H9 (cell line): ENCODE measurements around the gene MSI1. TPM values are rescaled to one million over a fixed set of nuclear protein-coding genes. Genes with fewer than 3 reads are reported as not detected.

Experiments used
- DNase-seq: peaks from one replicate; pipeline ENCODE4 v3.0.0-alpha.2; 2017
- H2AFZ ChIP-seq: one replicate; pipeline ENCODE4 v1.6.1; 2013; ENCODE audit warnings: mild to moderate bottlenecking, low read length, control low read depth, moderate library complexity
- H2AK5ac ChIP-seq: 2 replicates; pipeline ENCODE4 v1.6.1; 2013; ENCODE audit warnings: low read length, control low read depth, mixed read lengths; ENCODE audit not compliant: insufficient read length
- H2BK120ac ChIP-seq: one replicate; pipeline ENCODE4 v1.6.1; 2013; ENCODE audit warnings: low read depth, mild to moderate bottlenecking, low read length, control low read depth, inconsistent platforms; ENCODE audit not compliant: poor library complexity, severe bottlenecking
- H2BK12ac ChIP-seq: 2 replicates; pipeline ENCODE4 v1.6.1; 2013; ENCODE audit warnings: low read length, control low read depth, mixed read lengths, low read depth; ENCODE audit not compliant: insufficient read length
- H2BK15ac ChIP-seq: 2 replicates; pipeline ENCODE4 v1.6.1; 2013; ENCODE audit warnings: low read depth, low read length, control low read depth
- H2BK20ac ChIP-seq: one replicate; pipeline ENCODE4 v1.6.1; 2013; ENCODE audit warnings: low read depth, mild to moderate bottlenecking, low read length, control low read depth, inconsistent platforms; ENCODE audit not compliant: poor library complexity, severe bottlenecking
- H2BK5ac ChIP-seq: 2 replicates; pipeline ENCODE4 v1.6.1; 2013; ENCODE audit warnings: low read length, control low read depth, mixed read lengths; ENCODE audit not compliant: insufficient read length
- H3K14ac ChIP-seq: 2 replicates; pipeline ENCODE4 v1.6.1; 2013; ENCODE audit warnings: low read length, control low read depth; ENCODE audit not compliant: insufficient read depth
- H3K18ac ChIP-seq: 2 replicates; pipeline ENCODE4 v1.6.1; 2013; ENCODE audit warnings: low read depth, mild to moderate bottlenecking, mixed read lengths, low read length, control low read depth; ENCODE audit not compliant: insufficient read length
- H3K23ac ChIP-seq: 2 replicates; pipeline ENCODE4 v1.6.1; 2013; ENCODE audit warnings: low read length, control low read depth, mixed read lengths, low read depth; ENCODE audit not compliant: insufficient read length
- H3K23me2 ChIP-seq: 2 replicates; pipeline ENCODE4 v1.6.1; 2013; ENCODE audit warnings: low read depth, mild to moderate bottlenecking, mixed read lengths, low read length, control low read depth; ENCODE audit not compliant: insufficient read length, poor library complexity, severe bottlenecking
- H3K27ac ChIP-seq: 2 replicates; pipeline ENCODE4 v1.5.1; 2013; ENCODE audit warnings: low read length, control low read depth, mixed read lengths, low read depth; ENCODE audit not compliant: insufficient read length
- H3K27me3 ChIP-seq: 2 replicates; pipeline ENCODE4 v1.6.1; 2013; ENCODE audit warnings: low read length, control low read depth, inconsistent platforms; ENCODE audit not compliant: insufficient read depth
- H3K4ac ChIP-seq: 2 replicates; pipeline ENCODE4 v1.6.1; 2013; ENCODE audit warnings: low read depth, mild to moderate bottlenecking, control low read depth, inconsistent platforms, low read length, moderate library complexity
- H3K4me1 ChIP-seq: 2 replicates; pipeline ENCODE4 v1.6.1; 2013; ENCODE audit warnings: low read length, control low read depth, inconsistent platforms; ENCODE audit not compliant: insufficient read depth
- H3K4me2 ChIP-seq: 2 replicates; pipeline ENCODE4 v1.6.1; 2013; ENCODE audit warnings: low read length, control low read depth, mixed read lengths; ENCODE audit not compliant: insufficient read length, insufficient read depth
- H3K56ac ChIP-seq: 2 replicates; pipeline ENCODE4 v1.6.1; 2013; ENCODE audit warnings: low read depth, mild to moderate bottlenecking, mixed read lengths, low read length, control low read depth; ENCODE audit not compliant: insufficient read length
- H3K79me1 ChIP-seq: 2 replicates; pipeline ENCODE4 v1.6.1; 2013; ENCODE audit warnings: low read depth, mild to moderate bottlenecking, moderate library complexity, low read length, control low read depth, inconsistent platforms; ENCODE audit not compliant: insufficient read depth, poor library complexity, severe bottlenecking
- H3K79me2 ChIP-seq: 2 replicates; pipeline ENCODE4 v1.6.1; 2013; ENCODE audit warnings: low read length, control low read depth, inconsistent platforms; ENCODE audit not compliant: insufficient read depth
- H3K9ac ChIP-seq: 2 replicates; pipeline ENCODE4 v1.6.1; 2013; ENCODE audit warnings: low read length, control low read depth, mixed read lengths; ENCODE audit not compliant: insufficient read length; ENCODE audit errors: extremely low read depth
- H3K9me3 ChIP-seq: one replicate; pipeline ENCODE4 v1.6.1; 2013; ENCODE audit warnings: low read depth, low read length, inconsistent platforms; ENCODE audit not compliant: control insufficient read depth
- H3T11ph ChIP-seq: one replicate; pipeline ENCODE4 v1.6.1; 2013; ENCODE audit warnings: mild to moderate bottlenecking, low read length, control low read depth, inconsistent platforms
- H4K20me1 ChIP-seq: one replicate; pipeline ENCODE4 v1.6.1; 2013; ENCODE audit not compliant: control insufficient read depth, insufficient read length, insufficient read depth
- H4K5ac ChIP-seq: 2 replicates; pipeline ENCODE4 v1.6.1; 2013; ENCODE audit warnings: low read depth, mild to moderate bottlenecking, mixed read lengths, low read length, control low read depth; ENCODE audit not compliant: insufficient read length
- H4K8ac ChIP-seq: replicated peaks from 2 replicates; pipeline ENCODE4 v1.6.1; 2013; ENCODE audit warnings: low read length, control low read depth, mixed read lengths, low read depth; ENCODE audit not compliant: insufficient read length
- H4K91ac ChIP-seq: 2 replicates; pipeline ENCODE4 v1.6.1; 2013; ENCODE audit warnings: low read depth, mild to moderate bottlenecking, moderate library complexity, mixed read lengths, low read length, control low read depth; ENCODE audit not compliant: insufficient read length
- H3K27ac Mint-ChIP-seq, 3 experiments: 2 replicates in 2 of 3; 3 replicates in 1 of 3; pipeline ENCODE4 v1.8.0; 2020 to 2021; ENCODE audit warnings: mixed read lengths in 3 of 3, mild to moderate bottlenecking in 1 of 3, moderate library complexity in 1 of 3
- H3K27me3 Mint-ChIP-seq: 2 replicates; pipeline ENCODE4 v1.8.0; 2021; ENCODE audit warnings: low read depth, mild to moderate bottlenecking, moderate library complexity, mixed read lengths
- H3K36me3 Mint-ChIP-seq, 3 experiments: 2 replicates in 2 of 3; 3 replicates in 1 of 3; pipeline ENCODE4 v1.8.0; 2020 to 2021; ENCODE audit warnings: low read depth in 3 of 3, mixed read lengths in 3 of 3; ENCODE audit not compliant: insufficient read depth in 1 of 3
- H3K4me1 Mint-ChIP-seq, 2 experiments: 2 replicates each; pipeline ENCODE4 v1.8.0; 2020; ENCODE audit warnings: mixed read lengths in 2 of 2
- H3K4me3 Mint-ChIP-seq, 2 experiments: 2 replicates in 1 of 2; 3 replicates in 1 of 2; pipeline ENCODE4 v1.8.0; 2020 to 2021; ENCODE audit warnings: mild to moderate bottlenecking in 2 of 2, mixed read lengths in 2 of 2, moderate library complexity in 1 of 2
- H3K9me3 Mint-ChIP-seq, 2 experiments: 2 replicates in 1 of 2; 3 replicates in 1 of 2; pipeline ENCODE4 v1.8.0; 2020; ENCODE audit warnings: mild to moderate bottlenecking in 2 of 2, mixed read lengths in 2 of 2, moderate library complexity in 1 of 2
- WGBS: extraction: QIAGEN DNeasy Blood & Tissue Kit; methylation state at CpG from one replicate; pipeline ENCODE4 v1.1.7; 2013; ENCODE audit warnings: missing lambda C conversion rate, low lambda C conversion rate, mixed read lengths; ENCODE audit not compliant: insufficient read length; ENCODE audit errors: extremely low coverage; 5-methylcytosine and 5-hydroxymethylcytosine counted together
- total RNA-seq: library from RNA; stranded (reverse); gene quantifications from 2 replicates; pipeline ENCODE4 v1.2.1, GENCODE V29; 2021
- TF ChIP-seq, protein P1 (sequence below): fragments of 200-600 bp; sonication (generic); conservative IDR thresholded peaks from 3 replicates; pipeline ENCODE4 v1.8.0; 2021; ENCODE audit warnings: antibody characterized with exemption, mild to moderate bottlenecking

Gene MSI1
- total RNA-seq, 1 experiment from 2014 or later: 91.5 TPM

DNA sequence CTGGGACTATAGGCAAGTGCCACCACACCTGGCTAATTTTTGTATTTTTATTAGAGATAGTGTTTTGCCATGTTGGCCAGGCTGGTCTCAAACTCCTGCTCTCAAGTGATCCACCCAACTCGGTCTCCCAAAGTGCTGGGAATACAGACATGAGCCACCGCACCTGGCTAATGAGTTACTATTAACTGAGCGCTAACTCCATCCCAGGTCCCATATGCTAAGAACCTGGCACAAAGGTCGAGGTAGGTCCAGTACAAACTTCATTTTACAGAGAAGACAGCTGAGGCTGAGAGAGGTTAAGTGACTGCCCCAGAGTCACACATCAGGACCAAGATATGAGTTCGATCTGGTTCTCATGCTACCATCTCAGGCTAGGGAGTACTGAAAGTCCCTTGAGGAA, 36.9 kb downstream of the MSI1 start:
- Mint-ChIP-seq H3K9me3 (peaks cover 13% of the 10 kb centered on the region in 2 experiments), H3K36me3 (peaks cover 0 to 11% (median 5%) of the 10 kb centered on the region in 3 experiments; a peak in 5 of 7 replicates), H3K4me3 (no peak overlapping the region), H3K27me3 (peaks cover 10% of the 10 kb centered on the region), H3K4me1 (no peaks in the 10 kb centered on the region), H3K27ac (no peak overlapping the region)
- Histone ChIP-seq H3K23me2 (no peaks in the 10 kb centered on the region), H3K27ac (no peak overlapping the region), H2BK120ac (no peak overlapping the region), H3K4ac (no peak overlapping the region), H3K79me1 (no peaks in the 10 kb centered on the region), H4K5ac (no peak overlapping the region), H3K27me3 (no peaks in the 10 kb centered on the region), H3K79me2 (no peaks in the 10 kb centered on the region), H3K56ac (no peak overlapping the region), H4K91ac (no peak overlapping the region), H3K9ac (no peak overlapping the region), H3K4me2 (no peak overlapping the region), H2BK15ac (no peak overlapping the region), H3T11ph (no peak overlapping the region), H3K23ac (no peak overlapping the region), H2AK5ac (no peak overlapping the region), H2BK5ac (no peak overlapping the region), H4K8ac (no peak overlapping the region), H2BK20ac (no peak overlapping the region), H3K18ac (no peak overlapping the region), H3K4me1 (no peaks in the 10 kb centered on the region), H3K9me3 (peaks cover 4% of the 10 kb centered on the region), H4K20me1 (no peaks in the 10 kb centered on the region), H2BK12ac (no peak overlapping the region), H2AFZ (no peak overlapping the region), H3K14ac (no peak overlapping the region)
- WGBS: no CpG with 5 or more reads among the region's 5 CpGs
- no peak for DNase-seq
- TF ChIP-seq, protein P1, sequence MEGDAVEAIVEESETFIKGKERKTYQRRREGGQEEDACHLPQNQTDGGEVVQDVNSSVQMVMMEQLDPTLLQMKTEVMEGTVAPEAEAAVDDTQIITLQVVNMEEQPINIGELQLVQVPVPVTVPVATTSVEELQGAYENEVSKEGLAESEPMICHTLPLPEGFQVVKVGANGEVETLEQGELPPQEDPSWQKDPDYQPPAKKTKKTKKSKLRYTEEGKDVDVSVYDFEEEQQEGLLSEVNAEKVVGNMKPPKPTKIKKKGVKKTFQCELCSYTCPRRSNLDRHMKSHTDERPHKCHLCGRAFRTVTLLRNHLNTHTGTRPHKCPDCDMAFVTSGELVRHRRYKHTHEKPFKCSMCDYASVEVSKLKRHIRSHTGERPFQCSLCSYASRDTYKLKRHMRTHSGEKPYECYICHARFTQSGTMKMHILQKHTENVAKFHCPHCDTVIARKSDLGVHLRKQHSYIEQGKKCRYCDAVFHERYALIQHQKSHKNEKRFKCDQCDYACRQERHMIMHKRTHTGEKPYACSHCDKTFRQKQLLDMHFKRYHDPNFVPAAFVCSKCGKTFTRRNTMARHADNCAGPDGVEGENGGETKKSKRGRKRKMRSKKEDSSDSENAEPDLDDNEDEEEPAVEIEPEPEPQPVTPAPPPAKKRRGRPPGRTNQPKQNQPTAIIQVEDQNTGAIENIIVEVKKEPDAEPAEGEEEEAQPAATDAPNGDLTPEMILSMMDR: no peak
